ENCODE measurements around the gene ADAMTS17.

ADAMTS17 gene

DNA sequence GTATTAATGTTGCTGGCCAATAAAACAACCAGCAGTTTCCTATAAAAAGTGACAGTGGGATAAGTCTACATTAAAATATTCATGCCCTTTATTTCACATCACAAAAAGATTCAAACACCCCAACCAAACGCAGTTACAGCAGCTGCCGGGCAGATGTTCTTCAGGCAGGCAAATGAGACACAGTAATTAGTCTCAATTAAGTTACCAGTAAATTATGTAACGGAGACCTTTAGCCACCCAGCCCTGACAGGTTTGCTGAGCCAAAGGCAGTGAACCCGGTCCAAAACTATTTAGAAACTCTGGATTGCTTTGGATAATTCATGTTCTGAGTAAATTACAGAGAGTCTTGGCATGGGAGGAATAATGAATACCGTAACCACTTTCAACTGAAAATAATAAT, 319.4 kb downstream of the ADAMTS17 start:
- DNase-seq (ENCODE audit: low spot score), result no peak

GRCh38 chr15:100021653-100022052, 320.1 kb downstream of the ADAMTS17 start:
- no peak for DNase-seq (ENCODE audit: low spot score)

DNA sequence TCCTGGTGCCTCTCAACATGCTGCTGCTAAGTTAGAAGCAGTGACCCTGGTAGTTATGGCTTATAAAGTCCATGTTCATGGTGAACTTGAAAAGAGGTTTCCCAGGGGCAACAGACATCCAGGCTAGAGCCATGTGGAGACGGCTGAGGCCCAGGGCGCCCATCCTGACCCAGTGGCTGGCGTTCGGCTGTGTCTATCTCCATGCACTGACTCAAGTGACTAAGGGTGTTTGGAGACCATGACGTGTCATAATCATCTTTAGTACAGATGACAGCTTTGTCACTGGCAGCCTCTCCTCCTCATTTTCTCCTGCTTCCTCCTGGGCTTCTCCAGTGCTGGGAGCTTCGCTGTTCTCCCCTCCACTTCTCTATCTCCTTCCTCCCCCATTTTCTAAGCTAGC, 321.2 kb downstream of the ADAMTS17 start:
- DNase-seq (ENCODE audit: low spot score), result no peak

GRCh38 chr15:100020189-100020588, 321.6 kb downstream of the ADAMTS17 start:
- DNase-seq (ENCODE audit: low spot score), result no peak

- no peak for DNase-seq (ENCODE audit: low spot score)
These were observed 322.2 kb downstream of the ADAMTS17 start for GRCh38 chr15:100019601-100020000.

- DNase-seq (ENCODE audit: low spot score), result no peak
These were observed 323.6 kb downstream of the ADAMTS17 start for GRCh38 chr15:100018191-100018590.

GRCh38 chr15:100017140-100017539, 324.6 kb downstream of the ADAMTS17 start:
- no peak for DNase-seq (ENCODE audit: low spot score)

DNA sequence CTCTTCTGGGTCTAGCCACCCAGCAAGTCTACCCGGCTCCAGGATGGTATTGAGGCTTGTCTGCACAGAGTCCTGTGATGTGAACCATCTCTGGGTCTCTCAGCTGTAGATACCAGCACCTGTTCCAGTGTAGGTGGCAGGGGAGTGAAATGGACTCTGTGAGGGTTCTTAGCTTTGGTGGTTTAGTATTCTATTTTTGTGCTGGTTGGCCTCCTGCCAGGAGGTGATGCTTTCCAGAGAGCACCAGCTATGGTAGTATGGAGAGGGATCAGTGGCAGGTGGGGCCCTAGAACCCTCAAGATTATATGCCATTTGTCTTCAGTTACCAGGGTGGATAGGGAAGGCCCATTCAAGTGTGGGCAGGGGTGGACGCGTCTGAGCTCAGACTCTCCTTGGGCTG, 325.1 kb downstream of the ADAMTS17 start:
- no peak for DNase-seq (ENCODE audit: low spot score)

- no peak for DNase-seq (ENCODE audit: low spot score)
These were observed 330.5 kb downstream of the ADAMTS17 start for GRCh38 chr15:100011235-100011634.

GRCh38 chr15:100009372-100009771, 332.4 kb downstream of the ADAMTS17 start:
- DNase-seq (ENCODE audit: low spot score), result no peak

DNA sequence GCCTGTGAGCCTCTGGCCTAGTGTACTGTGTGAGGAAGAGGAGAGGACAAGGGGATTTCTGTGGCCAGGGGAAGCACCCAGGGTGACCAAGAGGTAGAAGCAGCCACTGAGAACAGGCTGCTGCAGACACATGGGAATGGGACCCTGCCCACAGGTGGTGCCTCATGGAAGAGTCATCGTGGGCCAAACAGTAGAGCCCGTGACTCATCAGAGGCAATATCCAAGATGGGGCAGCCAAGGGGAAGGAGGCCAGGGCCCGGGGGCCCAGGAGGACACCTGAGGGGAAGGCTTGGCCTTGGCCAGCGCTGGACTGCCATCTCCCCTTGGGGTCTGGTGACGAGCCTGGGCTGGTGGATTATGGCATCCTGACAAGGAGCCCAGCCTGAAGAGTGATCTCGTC, 333.5 kb downstream of the ADAMTS17 start:
- DNase-seq (ENCODE audit: low spot score), result no peak

- DNase-seq (ENCODE audit: low spot score), result no peak
These were observed 334.2 kb downstream of the ADAMTS17 start for GRCh38 chr15:100007609-100008008.

DNA sequence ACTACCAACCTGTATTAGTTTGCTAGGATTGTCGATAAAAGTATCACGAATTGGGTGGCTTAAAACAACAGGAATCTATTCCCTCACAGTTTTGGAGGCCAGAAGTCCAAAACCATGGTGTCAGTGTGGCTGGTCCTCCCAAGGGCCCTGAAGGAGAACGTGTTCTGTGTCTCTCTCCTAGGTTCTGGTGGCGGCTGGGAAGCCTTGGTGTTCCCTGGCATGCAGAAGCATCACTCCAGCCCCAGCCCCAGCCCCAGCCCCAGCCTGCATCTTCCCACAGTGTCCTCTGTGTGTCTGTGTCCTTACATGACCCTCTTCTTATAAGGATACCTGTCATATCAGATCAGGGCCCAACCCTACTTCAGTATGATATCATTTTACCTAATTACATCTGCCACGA, 336.1 kb downstream of the ADAMTS17 start:
- no peak for DNase-seq (ENCODE audit: low spot score)

DNA sequence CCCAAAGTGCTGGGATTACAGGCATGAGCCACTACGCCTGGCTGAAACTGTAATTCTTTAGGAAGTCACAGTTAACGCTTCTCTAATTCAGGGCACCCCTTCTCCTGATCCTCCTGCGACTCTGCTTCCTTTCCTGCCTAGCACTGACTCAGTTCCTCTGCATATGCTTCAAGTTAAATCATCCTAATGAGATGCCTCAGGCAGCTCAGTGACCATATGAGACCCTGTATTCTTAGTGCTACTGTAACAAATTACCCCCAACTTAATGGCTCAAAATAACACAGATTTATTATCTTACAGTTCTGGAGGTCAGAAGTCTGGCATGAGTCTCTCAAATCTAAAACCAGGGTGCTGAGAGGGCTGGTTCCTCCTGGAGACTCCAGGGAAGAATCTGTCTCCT, 336.8 kb downstream of the ADAMTS17 start:
- DNase-seq (ENCODE audit: low spot score), result no peak

GRCh38 chr15:100002787-100003536, 338.8 kb downstream of the ADAMTS17 start:
- DNase-seq (ENCODE audit: low spot score), result no peak

DNA sequence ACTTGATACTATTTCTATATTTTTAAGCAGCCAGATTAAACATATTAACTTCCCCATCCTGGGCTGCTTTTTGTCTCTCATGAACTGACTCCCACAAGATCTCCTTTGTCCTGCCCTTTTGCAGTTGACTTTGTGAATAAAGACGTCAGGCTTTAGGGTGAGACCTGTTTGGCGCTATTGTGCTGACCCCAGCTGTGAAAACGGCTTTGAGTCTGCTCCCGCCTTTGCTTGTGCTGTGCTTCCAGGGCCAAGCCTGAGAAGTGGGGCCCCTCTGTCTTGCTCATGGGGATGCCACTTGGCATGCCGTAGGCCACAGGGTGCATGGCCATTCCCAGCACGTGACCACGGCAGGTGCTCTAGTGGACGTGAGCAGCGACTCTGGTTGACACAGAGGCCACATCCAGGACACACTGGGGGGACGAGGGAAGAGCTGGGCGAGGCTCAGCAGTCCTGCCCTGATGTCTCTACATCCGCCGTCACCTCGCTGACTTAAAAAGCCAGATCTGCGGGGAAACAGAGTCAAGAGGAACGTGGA, 339.6 kb downstream of the ADAMTS17 start:
- DNase-seq (ENCODE audit: low spot score), result no peak

DNA sequence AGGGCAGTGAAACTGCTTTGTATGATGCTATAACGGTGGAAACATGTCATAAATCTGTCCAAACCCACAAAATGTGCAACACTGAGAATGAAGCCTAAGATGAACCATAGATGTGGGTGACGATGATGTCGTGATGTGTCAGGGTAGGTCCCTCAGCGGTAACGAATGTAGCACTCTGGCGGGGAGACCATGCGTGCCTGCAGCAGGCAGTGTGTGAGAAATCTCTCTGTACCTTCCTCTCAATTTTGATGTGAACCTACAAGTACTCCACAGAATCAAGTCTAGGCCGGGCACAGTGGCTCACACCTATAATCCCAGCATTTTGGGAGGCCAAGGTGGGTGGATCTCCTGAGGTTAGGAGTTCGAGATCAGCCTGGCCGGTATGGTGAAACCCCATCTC, 340.4 kb downstream of the ADAMTS17 start:
- no peak for DNase-seq (ENCODE audit: low spot score)

GRCh38 chr15:99999282-100000070, 342.3 kb downstream of the ADAMTS17 start:
- no peak for DNase-seq (ENCODE audit: low spot score)

GRCh38 chr15:99998661-99999101, 343.1 kb downstream of the ADAMTS17 start:
- no peak for DNase-seq (ENCODE audit: low spot score)

DNA sequence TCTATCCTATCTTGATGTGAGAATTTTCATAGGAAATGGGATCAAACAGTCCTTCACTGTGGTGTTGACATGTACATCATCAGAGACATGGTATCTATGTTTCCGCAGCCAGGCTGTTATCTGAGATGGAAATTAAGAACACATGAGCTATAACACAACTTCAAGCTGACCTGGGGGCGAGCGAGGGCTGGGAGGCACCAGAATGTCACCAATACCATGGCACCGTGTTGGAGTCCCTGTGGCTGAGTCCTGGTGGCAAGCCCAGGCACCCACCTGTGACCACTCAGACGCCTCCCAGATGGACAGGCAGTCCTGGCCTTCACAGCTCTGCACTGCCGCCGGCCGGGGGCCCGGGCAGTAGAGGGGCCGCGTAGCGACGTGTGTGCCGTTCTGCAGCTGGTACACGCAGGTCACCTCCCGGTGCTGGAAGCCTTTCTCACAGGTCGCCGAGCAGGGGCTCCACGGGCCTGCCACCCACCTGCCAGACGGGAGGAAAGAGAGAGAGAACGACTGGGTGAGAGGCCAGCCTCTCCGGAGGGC, 344.6 kb downstream of the ADAMTS17 start:
- DNase-seq (ENCODE audit: low spot score), result no peak

DNA sequence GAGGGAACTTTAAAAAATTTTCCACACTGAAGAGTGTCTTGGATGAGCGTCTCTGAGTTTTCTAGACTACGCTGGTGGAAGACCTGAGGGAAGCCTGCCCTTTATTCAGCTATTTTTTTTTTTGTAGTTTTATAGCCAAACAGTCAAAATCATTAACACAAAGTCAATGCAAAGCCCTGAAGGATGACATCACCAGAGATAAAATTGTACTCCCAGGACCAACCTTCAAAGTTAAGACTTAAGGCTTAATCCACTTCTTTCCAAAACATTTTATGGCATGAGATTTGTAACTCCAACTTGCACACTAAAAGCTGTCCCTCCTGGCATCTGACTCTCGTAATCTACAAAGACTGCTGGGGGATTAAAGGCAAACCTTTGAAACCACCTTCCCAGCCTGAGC, 345.1 kb downstream of the ADAMTS17 start:
- DNase-seq (ENCODE audit: low spot score), result no peak

DNA sequence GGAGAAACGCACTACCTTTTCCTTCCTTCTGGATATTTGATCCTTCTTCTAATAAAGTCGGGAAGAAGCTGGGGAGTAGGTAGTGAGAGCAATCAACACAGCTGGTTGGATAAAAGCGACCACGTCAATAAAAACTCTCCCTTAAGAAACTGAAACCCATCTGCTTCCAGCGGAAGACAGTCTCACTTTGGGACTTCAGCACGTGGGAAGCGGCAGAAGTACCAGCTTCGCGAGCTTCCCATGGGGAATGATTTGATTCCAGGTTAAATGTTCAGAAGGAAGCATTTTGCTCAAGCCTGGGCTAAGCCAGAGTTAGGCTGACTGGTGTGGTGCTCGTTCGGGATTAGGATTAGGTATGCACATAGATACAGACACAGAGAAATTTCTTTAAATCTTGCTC, 346.2 kb downstream of the ADAMTS17 start:
- no peak for DNase-seq (ENCODE audit: low spot score)

DNA sequence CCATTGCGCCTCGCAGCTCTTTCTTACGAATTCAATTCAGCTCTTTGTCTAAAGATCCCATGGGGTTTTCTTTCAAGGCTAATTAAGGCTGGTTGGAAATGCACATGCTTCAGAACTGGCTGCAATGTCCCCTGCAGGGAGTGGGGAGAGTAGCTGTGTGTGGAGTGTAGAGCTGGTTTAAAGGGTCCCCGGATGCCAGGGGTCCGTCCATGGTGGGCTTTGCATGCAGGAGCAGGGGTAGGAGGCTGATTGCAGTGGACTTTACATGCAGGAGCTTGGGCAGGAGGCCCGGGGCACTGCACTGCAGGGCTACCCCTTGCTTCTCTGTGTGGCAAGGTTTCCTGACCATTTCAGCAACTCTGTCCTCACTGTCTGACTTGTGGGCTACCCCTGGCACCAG, 346.9 kb downstream of the ADAMTS17 start:
- no peak for DNase-seq (ENCODE audit: low spot score)

Measured in AG08395 (cell line).